ENCODE data around the gene POTEC.
"Not testable (repeated sequence)": the region's sequence is repeated elsewhere in the genome, so short reads cannot be mapped to it uniquely, and the experiment has no call there.

The POTEC gene

GRCh38 chr18:14543446-14543964, at the start of gene POTEC:
TSS of gene POTEC (minus strand) at chr18:14543600. CDS start at chr18:14543146, 454 bp downstream.
- DNase-seq, result not testable (repeated sequence)

- DNase-seq, result no peak
Observed at GRCh38 chr18:14577971-14578370, 34.6 kb upstream of the POTEC start.

GRCh38 chr18:14559502-14559901, 16.1 kb upstream of the POTEC start:
- not testable (repeated sequence) for DNase-seq

- not testable (repeated sequence) for DNase-seq
Observed at GRCh38 chr18:14531659-14532058, 11.7 kb downstream of the POTEC start.

GRCh38 chr18:14510707-14511106, 32.7 kb downstream of the POTEC start:
- not testable (repeated sequence) for DNase-seq

GRCh38 chr18:14503691-14504090, 39.7 kb downstream of the POTEC start:
- not testable (repeated sequence) for DNase-seq

GRCh38 chr18:14501894-14502293, 41.5 kb downstream of the POTEC start:
- not testable (repeated sequence) for DNase-seq

GRCh38 chr18:14489256-14490014, 54.0 kb downstream of the POTEC start:
- DNase-seq, result not testable (repeated sequence)

- DNase-seq, result not testable (repeated sequence)
Observed at GRCh38 chr18:14488789-14489188, 54.6 kb downstream of the POTEC start.

GRCh38 chr18:14486926-14487580, 56.3 kb downstream of the POTEC start:
- not testable (repeated sequence) for DNase-seq

GRCh38 chr18:14479076-14479475, 64.3 kb downstream of the POTEC start:
- not testable (repeated sequence) for DNase-seq

- not testable (repeated sequence) for DNase-seq
Observed at GRCh38 chr18:14475520-14475919, 67.9 kb downstream of the POTEC start.

- not testable (repeated sequence) for DNase-seq
Observed at GRCh38 chr18:14474752-14475151, 68.6 kb downstream of the POTEC start.

- not testable (repeated sequence) for DNase-seq
Observed at GRCh38 chr18:14474007-14474720, 69.2 kb downstream of the POTEC start.

- not testable (repeated sequence) for DNase-seq
Observed at GRCh38 chr18:14473250-14474006, 70.0 kb downstream of the POTEC start.

- not testable (repeated sequence) for DNase-seq
Observed at GRCh38 chr18:14471286-14471685, 72.1 kb downstream of the POTEC start.

GRCh38 chr18:14470446-14470845, 73.0 kb downstream of the POTEC start:
- DNase-seq, result not testable (repeated sequence)

GRCh38 chr18:14470046-14470445, 73.4 kb downstream of the POTEC start:
- DNase-seq, result not testable (repeated sequence)

GRCh38 chr18:14465989-14466388, 77.4 kb downstream of the POTEC start:
- DNase-seq, result not testable (repeated sequence)
